Stimulated activated CD4-positive, alpha-beta T cell treated with anti-CD3 and anti-CD28 coated beads, Interleukin-2, amount 100 ng/mL, for 48 hours (primary cell): ENCODE results near the gene COL23A1.

Experiments
- DNase-seq, 2 donors: peaks; one replicate each; pipeline ENCODE4 v3.0.0-alpha.2; 2020

COL23A1 gene

GRCh38 chr5:178431063-178431781 lies 159.0 kb downstream of the COL23A1 start:
- DNase-seq = no peak

- no peak for DNase-seq
Measured at GRCh38 chr5:178430186-178431062, 159.8 kb downstream of the COL23A1 start.

GRCh38 chr5:178429491-178430185 lies 160.6 kb downstream of the COL23A1 start:
- no peak for DNase-seq

GRCh38 chr5:178429156-178429468 lies 161.1 kb downstream of the COL23A1 start:
- no peak for DNase-seq

- DNase-seq = no peak
Measured at GRCh38 chr5:178428341-178429155, 161.6 kb downstream of the COL23A1 start.

GRCh38 chr5:178427576-178428197 lies 162.5 kb downstream of the COL23A1 start:
- DNase-seq = no peak

- DNase-seq = no peak
Measured at GRCh38 chr5:178426326-178427130, 163.7 kb downstream of the COL23A1 start.

GRCh38 chr5:178425621-178426068 lies 164.5 kb downstream of the COL23A1 start:
- DNase-seq = no peak

- no peak for DNase-seq
Measured at GRCh38 chr5:178424810-178425177, 165.4 kb downstream of the COL23A1 start.

GRCh38 chr5:178423901-178424809 lies 166.0 kb downstream of the COL23A1 start:
- no peak for DNase-seq

- DNase-seq = no peak
Measured at GRCh38 chr5:178423431-178423830, 166.8 kb downstream of the COL23A1 start.

- DNase-seq = no peak
Measured at GRCh38 chr5:178422400-178422775, 167.8 kb downstream of the COL23A1 start.

- DNase-seq = no peak
Measured at GRCh38 chr5:178421699-178422399, 168.3 kb downstream of the COL23A1 start.

- DNase-seq = no peak
Measured at GRCh38 chr5:178421128-178421527, 169.1 kb downstream of the COL23A1 start.

- no peak for DNase-seq
Measured at GRCh38 chr5:178420354-178420781, 169.8 kb downstream of the COL23A1 start.

GRCh38 chr5:178419651-178420050 lies 170.5 kb downstream of the COL23A1 start:
- no peak for DNase-seq

GRCh38 chr5:178419196-178419595 lies 171.0 kb downstream of the COL23A1 start:
- no peak for DNase-seq

- DNase-seq = no peak
Measured at GRCh38 chr5:178418471-178419010, 171.7 kb downstream of the COL23A1 start.

GRCh38 chr5:178418031-178418430 lies 172.2 kb downstream of the COL23A1 start:
- no peak for DNase-seq
